Forelimb muscle (tissue), 1 donor: Measurements from ENCODE around the gene PRUNE1. TPM values are rescaled to one million over a fixed set of nuclear protein-coding genes. Genes with fewer than 3 reads are reported as not detected.

Experiments used
- DNase-seq: peaks from one replicate; pipeline ENCODE4 v3.0.0-alpha.2; 2013; ENCODE audit warnings: low read depth
- polyA plus RNA-seq: library from polyadenylated mRNA; unstranded; fragments of 120-200 nt; gene quantifications from one replicate; pipeline ENCODE4 v1.2.1, GENCODE V29; 2013; ENCODE audit not compliant: insufficient read length

PRUNE1 gene, protein sequence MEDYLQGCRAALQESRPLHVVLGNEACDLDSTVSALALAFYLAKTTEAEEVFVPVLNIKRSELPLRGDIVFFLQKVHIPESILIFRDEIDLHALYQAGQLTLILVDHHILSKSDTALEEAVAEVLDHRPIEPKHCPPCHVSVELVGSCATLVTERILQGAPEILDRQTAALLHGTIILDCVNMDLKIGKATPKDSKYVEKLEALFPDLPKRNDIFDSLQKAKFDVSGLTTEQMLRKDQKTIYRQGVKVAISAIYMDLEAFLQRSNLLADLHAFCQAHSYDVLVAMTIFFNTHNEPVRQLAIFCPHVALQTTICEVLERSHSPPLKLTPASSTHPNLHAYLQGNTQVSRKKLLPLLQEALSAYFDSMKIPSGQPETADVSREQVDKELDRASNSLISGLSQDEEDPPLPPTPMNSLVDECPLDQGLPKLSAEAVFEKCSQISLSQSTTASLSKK
- polyA plus RNA-seq, result 25.1 TPM

DNA sequence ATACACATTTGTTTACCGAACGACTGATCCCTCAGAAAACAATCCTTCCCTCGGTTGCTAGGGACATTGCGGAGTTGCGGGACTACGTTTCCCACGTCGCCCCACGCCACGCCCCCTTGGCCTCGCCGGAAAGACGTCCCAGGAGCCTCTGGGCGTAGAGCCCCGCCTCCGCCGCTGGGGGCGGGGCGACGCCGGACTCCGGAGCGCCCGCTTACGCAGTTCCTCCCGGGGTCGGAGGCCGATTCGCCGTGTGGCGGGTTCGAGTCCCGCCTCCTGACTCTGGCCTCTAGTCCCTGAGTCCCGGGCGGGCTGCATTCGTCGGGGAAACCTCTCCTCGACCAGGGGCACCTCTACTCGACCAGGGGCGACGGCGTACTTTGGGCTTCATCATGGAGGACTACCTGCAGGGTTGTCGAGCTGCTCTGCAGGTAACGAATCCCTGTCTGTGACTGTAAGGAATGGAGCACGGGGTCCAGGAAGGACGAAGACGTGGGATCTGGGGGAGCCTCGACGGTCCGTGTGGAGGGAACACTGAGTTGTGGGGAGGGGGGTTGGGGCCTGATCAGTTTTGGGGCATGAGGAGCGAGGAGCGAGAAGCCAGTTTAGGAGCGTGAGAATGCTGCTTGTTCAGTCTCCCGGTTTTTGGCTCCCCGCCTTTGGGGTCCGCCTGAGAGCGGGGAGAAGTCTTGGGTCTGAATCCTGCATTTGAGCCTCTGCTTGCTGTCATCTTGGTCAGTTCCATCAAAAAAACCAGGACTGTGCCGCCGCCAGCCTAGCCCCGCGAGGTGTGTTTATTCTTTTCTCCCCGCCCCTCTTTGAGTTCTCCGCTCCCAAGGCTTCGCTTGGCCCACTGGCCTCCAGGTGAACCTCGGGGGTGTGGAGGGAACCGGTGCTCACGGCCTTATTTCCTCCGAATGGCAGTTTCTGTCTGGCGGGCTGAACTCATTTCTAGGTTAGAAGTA lies at the start of gene PRUNE1:
Gene PRUNE1, plus strand, starts transcription at position 206 of the 962 bp plus-strand sequence. Its CDS starts 184 bp downstream, at position 390.
- DNase-seq, result peak; percentile 93

DNA sequence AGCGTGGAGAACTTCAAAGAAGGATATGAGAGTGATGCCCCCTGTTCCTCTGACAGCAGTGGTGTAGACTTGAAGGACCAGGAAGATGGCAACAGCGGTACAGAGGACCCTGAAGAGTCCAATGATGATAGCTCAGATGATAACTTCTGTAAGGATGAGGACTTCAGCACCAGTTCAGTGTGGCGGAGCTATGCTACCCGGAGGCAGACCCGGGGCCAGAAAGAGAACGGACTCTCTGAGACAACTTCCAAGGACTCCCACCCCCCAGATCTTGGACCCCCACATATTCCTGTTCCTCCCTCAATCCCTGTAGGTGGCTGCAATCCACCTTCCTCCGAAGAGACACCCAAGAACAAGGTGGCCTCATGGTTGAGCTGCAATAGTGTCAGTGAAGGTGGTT lies 47.6 kb upstream of the PRUNE1 start:
- DNase-seq, result no peak

DNA sequence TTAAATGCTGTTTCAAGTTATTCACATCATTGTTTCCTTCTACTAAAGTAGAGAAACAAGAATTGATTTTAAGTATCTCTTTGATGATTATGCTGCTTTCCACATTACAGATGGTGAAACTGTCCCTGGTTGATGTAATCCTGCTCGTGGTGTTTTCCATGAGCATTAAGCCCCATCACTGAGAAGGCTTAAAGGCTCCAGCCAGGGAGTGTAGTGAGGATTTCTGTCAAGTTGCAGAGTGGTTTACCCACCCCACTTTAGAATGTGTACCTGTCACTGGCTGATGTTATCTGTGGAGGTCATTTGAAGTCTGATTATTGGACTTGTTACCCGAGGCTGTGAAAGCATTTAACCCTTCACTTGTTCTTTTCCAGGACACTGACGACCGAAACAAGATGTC lies 46.5 kb upstream of the PRUNE1 start:
- DNase-seq, result no peak

DNA sequence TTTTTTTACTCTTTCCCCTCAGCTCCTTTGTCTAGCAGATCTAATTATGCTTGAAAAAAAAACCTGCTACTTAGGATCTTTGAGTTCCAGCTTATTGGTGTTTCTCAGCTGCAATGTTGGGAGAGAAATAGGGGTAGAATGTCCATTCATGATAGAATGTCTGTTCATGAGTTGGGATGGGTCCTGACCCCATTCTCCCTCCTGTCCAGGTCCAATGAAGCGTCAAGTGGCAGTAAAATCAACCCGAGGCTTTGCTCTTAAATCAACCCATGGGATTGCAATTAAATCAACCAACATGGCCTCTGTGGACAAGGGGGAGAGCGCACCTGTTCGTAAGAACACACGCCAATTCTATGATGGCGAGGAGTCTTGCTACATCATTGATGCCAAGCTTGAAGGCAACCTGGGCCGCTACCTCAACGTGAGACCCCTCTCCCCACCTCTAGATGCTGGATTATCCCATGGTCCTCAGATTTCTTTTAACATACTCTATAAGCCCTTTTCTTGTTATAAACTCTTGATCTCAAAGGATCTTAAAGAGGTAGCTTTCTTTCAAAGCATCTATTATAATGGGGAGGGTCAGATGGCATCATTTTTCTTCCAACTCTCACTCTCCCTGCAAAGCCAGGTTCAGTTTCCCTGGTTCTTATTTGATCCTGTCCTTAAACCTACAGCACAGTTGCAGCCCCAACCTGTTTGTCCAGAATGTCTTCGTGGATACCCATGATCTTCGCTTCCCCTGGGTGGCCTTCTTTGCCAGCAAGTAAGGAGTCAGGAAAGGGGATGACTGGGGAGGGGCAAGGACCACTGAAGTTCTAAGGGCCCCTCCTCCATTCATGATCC lies 44.7 kb upstream of the PRUNE1 start:
- no peak for DNase-seq

DNA sequence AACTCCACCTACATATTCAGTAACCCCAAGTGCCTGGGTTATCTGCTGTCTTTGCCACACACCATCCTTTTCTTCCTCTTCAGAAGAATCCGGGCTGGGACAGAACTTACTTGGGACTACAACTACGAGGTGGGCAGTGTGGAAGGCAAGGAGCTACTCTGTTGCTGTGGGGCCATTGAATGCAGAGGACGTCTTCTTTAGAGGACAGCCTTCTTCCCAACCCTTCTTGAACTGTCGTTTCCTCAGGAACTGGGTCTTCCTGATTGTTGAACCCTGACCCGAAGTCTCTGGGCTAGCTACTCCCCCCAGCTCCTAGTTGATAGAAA lies 44.1 kb upstream of the PRUNE1 start:
- no peak for DNase-seq

DNA sequence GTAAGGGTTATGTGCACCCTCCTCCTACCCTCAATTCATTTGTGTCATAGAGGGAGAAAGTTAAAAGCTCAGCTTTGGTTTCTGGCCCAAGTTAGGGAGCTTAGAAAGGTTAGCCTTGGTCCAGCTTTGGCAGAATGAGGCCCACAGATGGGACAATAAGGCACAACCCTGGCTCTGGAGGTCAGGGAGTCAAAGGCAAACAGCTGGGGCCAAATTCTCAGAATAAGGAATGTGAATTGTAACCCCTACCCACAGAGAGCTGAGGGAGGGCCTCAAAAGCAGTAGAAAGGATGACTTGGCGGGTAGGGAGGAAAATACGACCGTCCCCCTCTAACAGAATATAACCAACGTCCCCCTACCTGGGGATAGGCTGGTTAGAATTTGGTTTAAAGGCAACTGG lies 42.6 kb upstream of the PRUNE1 start:
- DNase-seq, result no peak

DNA sequence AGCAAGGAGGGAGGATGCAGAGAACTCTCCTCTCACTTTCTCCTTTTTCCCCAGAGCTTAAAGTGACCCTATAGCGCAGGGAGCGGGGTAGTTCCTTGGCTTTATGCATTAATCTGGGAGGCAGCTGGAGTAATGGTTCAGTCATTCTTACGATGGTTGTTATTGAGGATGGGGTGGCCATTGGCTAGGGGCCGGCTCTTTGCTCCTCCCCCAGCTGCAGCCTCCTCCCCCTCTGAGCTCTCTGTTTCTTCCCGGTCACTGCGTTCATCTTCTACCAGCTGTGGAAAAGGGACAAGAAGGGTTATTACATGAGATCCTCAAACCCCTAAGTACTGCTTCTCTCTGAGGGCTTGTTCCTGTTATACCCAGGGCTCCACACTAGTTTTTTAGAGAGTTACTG lies 42.2 kb upstream of the PRUNE1 start:
- no peak for DNase-seq

DNA sequence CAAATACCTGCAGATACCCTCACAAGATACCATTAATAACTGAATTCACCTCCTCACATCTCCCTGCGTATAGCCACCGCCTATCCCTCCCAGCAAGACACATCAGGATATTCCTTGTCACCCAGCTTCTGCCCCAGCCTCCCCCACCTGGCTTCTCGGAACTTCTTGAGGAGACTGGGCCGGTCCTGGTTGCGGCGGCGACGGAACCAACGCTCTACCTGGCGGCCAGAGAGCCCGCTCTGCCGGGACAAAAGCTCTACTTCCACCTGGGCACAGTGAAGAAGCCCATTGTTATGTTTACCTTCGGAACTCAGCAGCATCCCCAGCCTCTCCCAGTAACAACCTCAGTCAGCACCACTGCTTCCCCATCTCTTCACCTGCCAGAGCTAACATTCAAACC lies 40.3 kb upstream of the PRUNE1 start:
- DNase-seq, result no peak

DNA sequence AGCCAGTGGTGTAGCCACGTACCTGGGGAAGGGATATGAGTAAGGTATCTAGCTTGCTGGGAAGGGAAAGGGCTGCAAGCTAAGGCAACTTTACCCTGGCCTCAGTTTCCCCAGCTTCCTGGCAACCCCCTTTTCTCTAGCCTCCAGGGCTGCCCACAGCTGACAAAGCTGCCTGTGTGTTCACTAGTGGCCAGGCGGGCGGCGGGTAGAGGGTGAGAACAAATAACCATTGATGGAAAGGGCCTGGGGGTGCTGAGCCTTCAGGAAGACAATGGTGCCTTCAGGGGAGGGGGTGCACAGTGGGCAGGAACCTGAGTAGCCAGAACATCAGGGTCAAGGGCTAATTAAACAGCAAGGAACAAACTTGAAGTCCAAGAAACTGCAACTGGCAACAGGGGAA lies 39.8 kb upstream of the PRUNE1 start:
- DNase-seq, result no peak

DNA sequence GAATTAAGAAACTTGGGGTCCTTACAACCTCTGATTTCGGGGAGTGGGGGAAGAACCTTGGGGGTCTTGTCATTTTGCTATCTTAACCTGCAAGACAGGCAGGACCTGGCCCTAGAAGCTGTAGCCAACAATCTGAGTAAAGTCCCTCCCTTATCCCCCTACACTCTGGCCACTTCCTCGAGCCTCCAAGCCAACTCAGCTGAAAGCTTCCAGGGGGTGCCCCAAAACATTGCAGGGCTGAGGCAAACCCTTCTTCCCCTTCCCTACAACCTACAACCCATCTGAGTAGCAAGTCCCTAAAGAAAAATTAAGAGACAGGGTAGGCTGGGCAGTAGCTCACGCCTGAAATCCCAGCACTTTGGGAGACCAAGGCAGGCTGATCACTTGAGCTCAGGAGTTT lies 38.6 kb upstream of the PRUNE1 start:
- no peak for DNase-seq

DNA sequence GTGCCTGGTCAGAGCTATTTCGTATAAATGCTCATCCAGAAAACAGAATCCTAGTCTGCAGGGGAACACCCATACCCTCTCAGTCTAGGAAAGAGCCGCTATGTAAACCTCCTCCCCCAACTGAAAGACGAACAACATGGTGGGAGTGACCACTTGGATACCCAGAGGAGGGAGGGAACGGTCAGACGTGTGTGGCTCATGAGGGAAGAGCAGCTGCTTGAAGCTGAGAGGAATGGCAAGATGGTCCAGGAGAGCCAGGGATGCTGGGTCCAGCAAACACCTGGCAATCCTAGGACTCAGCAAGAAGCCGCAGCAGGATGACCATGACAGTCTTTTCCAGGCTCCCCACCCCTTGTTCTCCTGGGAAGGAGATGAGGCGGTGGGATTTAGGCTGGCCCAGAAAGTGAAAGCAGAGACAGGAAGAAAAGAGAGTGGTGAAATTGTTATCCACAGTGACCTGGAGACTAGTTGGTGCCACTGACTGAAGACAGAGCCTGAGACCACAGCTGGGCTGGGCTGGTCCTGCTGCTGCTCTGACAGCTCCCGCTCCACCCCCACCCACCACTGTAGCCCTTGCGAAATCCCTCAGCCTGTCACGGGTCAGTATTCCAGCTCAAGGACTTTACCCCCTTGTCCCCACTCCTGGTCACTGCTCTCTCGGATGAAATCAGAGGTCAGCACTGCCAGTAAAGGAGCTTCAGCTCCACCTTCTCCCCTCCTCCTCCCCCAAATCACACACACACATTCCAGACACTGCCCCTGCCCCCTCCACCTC lies 37.3 kb upstream of the PRUNE1 start:
- no peak for DNase-seq

DNA sequence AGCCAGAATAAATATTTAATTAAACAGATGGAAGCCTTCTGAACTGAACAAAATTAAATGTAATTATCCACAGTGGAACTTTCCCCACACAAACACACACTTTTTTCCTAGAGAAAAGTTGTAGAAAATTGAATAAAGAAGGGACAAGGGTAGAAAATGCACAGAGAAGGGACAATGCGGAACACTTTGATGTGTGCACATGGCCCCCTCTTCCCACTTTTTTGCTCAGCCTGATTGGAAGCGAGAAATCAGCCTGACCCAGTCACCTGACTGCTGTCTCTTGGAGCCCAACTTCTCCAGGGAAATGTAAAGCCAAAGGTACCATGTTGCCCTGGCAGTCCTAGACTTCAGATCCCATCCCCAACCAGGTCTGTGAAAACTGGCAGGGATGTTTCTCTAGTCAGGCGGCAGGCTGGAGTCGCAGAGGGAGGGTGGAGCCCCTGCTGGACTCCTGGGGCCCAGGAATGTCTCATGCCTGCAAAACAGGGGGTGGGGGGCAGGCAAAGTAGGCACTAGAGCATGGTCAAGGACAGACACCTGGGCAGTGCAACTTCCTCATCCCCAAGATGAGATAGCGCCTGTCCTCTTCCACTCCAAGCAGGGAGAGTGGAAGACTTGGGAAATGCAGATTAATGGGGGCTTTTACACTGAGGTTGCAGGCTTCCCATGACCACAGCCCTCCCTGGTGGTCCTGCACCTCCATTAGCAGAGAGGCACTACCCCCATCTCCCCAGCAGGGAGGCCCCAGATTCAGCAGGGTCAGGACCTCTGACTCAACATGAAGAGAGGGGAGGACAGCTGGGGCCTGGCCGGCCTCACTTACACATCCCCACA lies 36.4 kb upstream of the PRUNE1 start:
- DNase-seq, result no peak

DNA sequence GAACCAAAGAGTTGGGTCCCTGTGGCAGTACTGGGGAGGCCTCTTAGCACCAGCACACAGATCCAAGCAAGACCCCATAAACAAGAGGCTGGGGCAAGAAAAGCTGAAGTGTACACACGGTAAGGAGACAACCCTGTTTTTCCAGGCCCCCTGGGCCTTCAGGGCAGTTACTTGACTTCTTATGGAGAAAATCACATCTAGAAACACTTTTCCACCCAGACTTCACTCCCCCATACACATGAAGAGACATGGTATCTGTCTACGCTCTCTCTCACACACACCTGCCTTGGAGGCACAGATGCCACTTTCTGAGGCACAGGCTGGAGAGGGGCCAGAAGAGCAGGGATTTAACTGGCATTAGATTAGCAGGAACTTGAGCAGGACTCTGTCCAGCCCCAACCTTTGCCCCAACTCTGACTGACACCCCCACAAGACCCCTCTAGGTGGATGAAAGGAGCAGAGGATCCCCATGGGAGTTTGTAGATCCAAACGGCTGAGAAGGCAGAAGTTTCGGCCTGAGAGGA lies 35.8 kb upstream of the PRUNE1 start:
- no peak for DNase-seq

DNA sequence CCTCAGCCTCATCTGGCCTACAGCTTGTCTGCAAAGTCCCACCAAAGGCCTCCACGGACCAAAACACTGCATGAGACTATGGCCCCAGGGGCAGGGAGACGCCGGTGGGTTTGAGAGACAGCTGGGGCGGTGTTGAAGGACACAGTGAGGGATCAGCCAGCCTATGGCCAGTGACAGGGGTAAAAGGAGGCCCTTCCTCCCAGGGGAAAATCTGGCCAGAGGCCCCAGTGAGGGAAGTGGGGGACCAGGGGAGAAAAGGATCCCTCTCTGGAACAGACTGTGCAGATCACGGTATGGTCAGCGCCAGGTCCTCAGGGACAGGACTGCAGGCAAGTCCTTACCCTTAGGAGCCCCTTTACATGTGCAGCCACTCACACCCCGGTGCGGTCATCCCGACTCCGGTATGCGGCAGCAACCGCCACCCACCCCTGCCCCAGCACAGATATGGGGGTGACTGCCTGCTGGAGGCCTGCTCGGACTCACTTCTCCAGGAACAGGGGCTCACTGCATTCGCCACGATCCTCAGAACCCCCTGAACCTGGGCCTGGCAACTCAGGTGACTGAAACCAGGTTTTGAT lies 34.9 kb upstream of the PRUNE1 start:
- DNase-seq, result no peak

DNA sequence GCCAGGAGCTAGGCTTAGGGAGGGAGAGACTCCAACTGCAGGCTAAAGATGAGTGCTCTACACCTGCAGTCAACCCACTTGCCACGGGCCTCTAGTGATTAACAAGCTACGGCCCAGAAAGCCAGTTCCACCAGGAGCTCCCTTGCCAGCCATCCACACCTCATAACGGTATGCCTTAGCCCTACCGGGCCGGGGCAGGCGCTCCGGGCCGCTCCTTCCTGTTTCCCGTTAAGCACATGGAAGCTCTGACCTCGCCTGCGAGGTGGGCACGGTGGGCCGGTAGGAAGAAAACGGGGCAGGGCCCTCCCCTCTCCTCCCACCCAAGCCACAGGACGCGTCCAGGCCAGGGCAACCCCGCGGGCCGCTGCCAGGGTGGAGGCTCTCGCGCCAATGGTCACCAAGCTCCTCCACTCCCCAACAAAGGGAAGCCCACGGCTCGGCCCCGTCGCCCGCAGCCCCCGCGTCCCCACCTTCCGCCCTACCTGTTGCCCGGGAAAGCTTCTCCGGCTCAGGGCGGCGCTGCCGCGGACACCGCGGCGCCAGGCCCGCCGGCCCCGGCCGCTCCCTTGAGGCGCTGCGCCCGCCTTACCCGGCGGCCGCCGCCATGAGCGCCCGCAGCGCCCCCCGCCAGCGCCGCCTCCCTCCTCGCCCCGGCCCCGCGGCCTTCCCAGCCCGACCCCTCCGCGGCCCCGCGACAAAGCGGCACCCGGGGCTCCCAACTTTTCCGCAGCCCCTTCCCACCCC lies 34.2 kb upstream of the PRUNE1 start:
- no peak for DNase-seq

DNA sequence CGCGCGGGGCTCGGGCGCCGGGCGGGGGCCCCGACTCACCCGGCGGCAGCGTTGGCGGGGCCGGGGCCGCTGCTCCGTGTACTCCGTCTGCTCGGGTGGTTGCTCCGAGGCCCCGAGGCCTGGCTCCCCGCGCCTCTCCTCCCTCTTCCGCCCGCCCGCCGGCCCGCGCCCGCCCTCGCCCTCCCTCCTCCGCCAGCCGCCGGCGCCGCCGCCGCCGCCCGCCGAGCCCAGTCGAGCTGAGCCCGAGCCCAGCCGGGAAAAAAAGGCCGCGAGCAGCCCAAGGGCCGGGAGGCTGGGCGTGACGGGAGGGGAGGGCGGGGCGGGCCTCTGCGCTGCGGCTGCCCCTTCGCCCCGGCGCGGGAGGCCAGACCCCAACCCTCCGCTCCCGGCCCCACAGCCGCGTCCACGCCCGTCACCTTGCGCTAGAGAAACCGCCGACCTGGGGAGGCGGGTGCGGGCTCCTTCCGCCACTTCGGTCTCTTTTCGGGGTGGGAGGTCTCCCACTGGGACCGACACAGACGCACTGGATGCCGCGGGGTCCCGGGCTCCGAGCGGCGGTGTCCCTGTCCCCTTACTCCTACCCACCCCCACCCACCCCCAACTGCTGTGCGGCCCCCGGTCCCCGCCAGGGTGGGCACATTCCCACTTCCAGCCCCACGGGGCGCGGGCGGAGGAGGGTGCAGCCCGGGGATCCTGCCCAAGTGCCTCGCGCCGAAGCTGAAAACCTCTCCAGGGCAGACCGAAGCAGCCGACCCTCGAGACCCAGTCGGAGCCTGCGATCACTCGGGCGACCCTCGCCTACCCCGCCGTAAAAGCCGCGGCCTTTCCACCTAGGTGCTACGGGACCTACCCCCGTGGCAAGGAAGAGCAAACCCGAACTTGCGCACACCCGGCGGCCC lies 33.4 kb upstream of the PRUNE1 start, which contains the start of gene CERS2:
Gene CERS2, minus strand, starts transcription at position 256 of the 899 bp plus-strand sequence. CDS start 5,745 bp downstream, outside the sequence.
- DNase-seq, result peak; percentile 40

DNA sequence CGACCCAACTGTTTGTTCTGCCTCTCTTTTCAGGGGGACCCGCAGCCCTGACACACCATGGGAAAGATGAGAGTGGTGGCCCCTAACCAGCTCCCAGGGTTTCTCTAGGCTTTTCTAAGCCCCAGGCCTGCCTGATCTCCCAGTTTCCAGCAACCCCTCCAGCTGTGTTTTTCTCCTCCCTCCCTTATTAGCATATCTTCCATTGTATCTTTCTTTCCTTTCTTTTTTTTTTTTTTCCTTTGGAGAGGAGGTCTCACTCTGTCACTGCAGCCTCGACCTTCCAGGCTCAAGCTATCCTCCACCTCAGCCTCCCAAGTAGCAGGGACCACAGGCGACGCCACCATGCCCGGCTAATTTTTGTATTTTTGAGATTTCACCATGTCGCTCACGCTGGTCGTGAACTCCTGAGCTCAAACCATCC lies 31.8 kb upstream of the PRUNE1 start:
- DNase-seq, result no peak
